Tongue (tissue), 2 donors: ENCODE measurements around the gene DACT2. TPM values are rescaled to one million over a fixed set of nuclear protein-coding genes. Genes with fewer than 3 reads are reported as not detected.
A peak's percentile ranks its signal among the peaks of the same experiment; 100 is the strongest.
"Not testable (repeated sequence)": the region's sequence is repeated elsewhere in the genome, so short reads cannot be mapped to it uniquely, and the experiment has no call there.

Source experiments
- DNase-seq: peaks from one replicate; pipeline ENCODE4 v3.0.0-alpha.2; 2015
- total RNA-seq: library from RNA; depleted of rRNA; stranded (reverse); fragments of >200 nt; gene quantifications from one replicate; pipeline ENCODE4 v1.2.3, GENCODE V29; 2014

The DACT2 gene
- total RNA-seq, 1 donor from 2014 or later, result 2.4 TPM

GRCh38 chr6:168318579-168319278, 848 bp downstream of the DACT2 start:
- no peak for DNase-seq

- no peak for DNase-seq
Measured at GRCh38 chr6:168318090-168318489, 1.5 kb downstream of the DACT2 start.

- no peak for DNase-seq
Measured at GRCh38 chr6:168315596-168315995, 4.0 kb downstream of the DACT2 start.

GRCh38 chr6:168314948-168315347, 4.6 kb downstream of the DACT2 start:
- DNase-seq, result peak; percentile 83

GRCh38 chr6:168314021-168314420, 5.6 kb downstream of the DACT2 start:
- no peak for DNase-seq

GRCh38 chr6:168313431-168314011, 6.1 kb downstream of the DACT2 start:
- DNase-seq, result no peak

GRCh38 chr6:168312125-168312507, 7.5 kb downstream of the DACT2 start:
- not testable (repeated sequence) for DNase-seq

- DNase-seq, result no peak
Measured at GRCh38 chr6:168311410-168312124, 8.0 kb downstream of the DACT2 start.

- DNase-seq, result no peak
Measured at GRCh38 chr6:168310945-168311344, 8.6 kb downstream of the DACT2 start.

- DNase-seq, result no peak
Measured at GRCh38 chr6:168310403-168310802, 9.2 kb downstream of the DACT2 start.

GRCh38 chr6:168309997-168310396, 9.6 kb downstream of the DACT2 start:
- no peak for DNase-seq

GRCh38 chr6:168309183-168309582, 10.4 kb downstream of the DACT2 start:
- DNase-seq, result no peak

GRCh38 chr6:168308390-168309144, 11.0 kb downstream of the DACT2 start:
- DNase-seq, result no peak

- DNase-seq, result no peak
Measured at GRCh38 chr6:168307695-168308021, 11.9 kb downstream of the DACT2 start.

GRCh38 chr6:168307015-168307694, 12.4 kb downstream of the DACT2 start:
- DNase-seq, result no peak

- DNase-seq, result no peak
Measured at GRCh38 chr6:168305863-168306262, 13.7 kb downstream of the DACT2 start.

GRCh38 chr6:168305096-168305749, 14.4 kb downstream of the DACT2 start:
- DNase-seq, result no peak

- no peak for DNase-seq
Measured at GRCh38 chr6:168304752-168305015, 14.9 kb downstream of the DACT2 start.

- no peak for DNase-seq
Measured at GRCh38 chr6:168303982-168304751, 15.4 kb downstream of the DACT2 start.

- peak; percentile 51 for DNase-seq
Measured at GRCh38 chr6:168302534-168302933, 17.0 kb downstream of the DACT2 start.
